COLO829 (cell line): ENCODE measurements around the gene NPIPA8.
"Not testable (repeated sequence)": the region's sequence is repeated elsewhere in the genome, so short reads cannot be mapped to it uniquely, and the experiment has no call there.

Experiments
- DNase-seq: peaks from one replicate; pipeline ENCODE4 v3.0.0; 2012; ENCODE audit warnings: low spot score

NPIPA8 gene

GRCh38 chr16:18276756-18277155 lies 59.8 kb downstream of the NPIPA8 start:
- not testable (repeated sequence) for DNase-seq

GRCh38 chr16:18270171-18270570 lies 66.4 kb downstream of the NPIPA8 start:
- DNase-seq = not testable (repeated sequence)
